Endothelial cell of umbilical vein (primary cell): ENCODE results near the gene ADCY5.

Source experiments
- EZH2 ChIP-seq: IDR thresholded peaks from 2 replicates; pipeline ENCODE4 v1.6.1; 2012; ENCODE audit warnings: borderline replicate concordance, low read depth, mild to moderate bottlenecking, moderate library complexity, low read length, inconsistent platforms; ENCODE audit not compliant: severe bottlenecking
- FOS ChIP-seq: IDR thresholded peaks from 2 replicates; pipeline ENCODE4 v1.6.1; 2011; ENCODE audit warnings: mild to moderate bottlenecking, low read length, moderate library complexity, borderline replicate concordance; ENCODE audit not compliant: insufficient read depth
- GATA2 ChIP-seq: IDR thresholded peaks from 2 replicates; pipeline ENCODE4 v1.7.0; 2011; ENCODE audit warnings: low read depth, mild to moderate bottlenecking, moderate library complexity, mixed read lengths, low read length; ENCODE audit not compliant: insufficient read length, insufficient read depth
- MAX ChIP-seq: IDR thresholded peaks from 2 replicates; pipeline ENCODE4 v1.6.1; 2011; ENCODE audit not compliant: insufficient read depth, insufficient read length
- POLR2A ChIP-seq: IDR thresholded peaks from 2 replicates; pipeline ENCODE4 v1.6.1; 2012; ENCODE audit warnings: low read depth, mild to moderate bottlenecking, control low read depth, low read length
- POLR2AphosphoS5 ChIP-seq: IDR thresholded peaks from 2 replicates; pipeline ENCODE4 v1.6.1; 2012; ENCODE audit warnings: low read depth, mild to moderate bottlenecking, control low read depth, low read length, moderate library complexity; ENCODE audit not compliant: insufficient read depth
- TF ChIP-seq, protein P1 (sequence below), 2 donors: IDR thresholded peaks; 1 replicate in 1 of 2; 2 replicates in 1 of 2; pipeline ENCODE4 v1.5.1; 2011; ENCODE audit warnings: low read length in 2 of 2, mild to moderate bottlenecking in 2 of 2, moderate library complexity in 2 of 2, control low read depth in 1 of 2, inconsistent platforms in 1 of 2, low read depth in 1 of 2; ENCODE audit not compliant: insufficient read depth in 1 of 2; ENCODE audit errors: extremely low read depth in 1 of 2

- TF ChIP-seq, protein P1, sequence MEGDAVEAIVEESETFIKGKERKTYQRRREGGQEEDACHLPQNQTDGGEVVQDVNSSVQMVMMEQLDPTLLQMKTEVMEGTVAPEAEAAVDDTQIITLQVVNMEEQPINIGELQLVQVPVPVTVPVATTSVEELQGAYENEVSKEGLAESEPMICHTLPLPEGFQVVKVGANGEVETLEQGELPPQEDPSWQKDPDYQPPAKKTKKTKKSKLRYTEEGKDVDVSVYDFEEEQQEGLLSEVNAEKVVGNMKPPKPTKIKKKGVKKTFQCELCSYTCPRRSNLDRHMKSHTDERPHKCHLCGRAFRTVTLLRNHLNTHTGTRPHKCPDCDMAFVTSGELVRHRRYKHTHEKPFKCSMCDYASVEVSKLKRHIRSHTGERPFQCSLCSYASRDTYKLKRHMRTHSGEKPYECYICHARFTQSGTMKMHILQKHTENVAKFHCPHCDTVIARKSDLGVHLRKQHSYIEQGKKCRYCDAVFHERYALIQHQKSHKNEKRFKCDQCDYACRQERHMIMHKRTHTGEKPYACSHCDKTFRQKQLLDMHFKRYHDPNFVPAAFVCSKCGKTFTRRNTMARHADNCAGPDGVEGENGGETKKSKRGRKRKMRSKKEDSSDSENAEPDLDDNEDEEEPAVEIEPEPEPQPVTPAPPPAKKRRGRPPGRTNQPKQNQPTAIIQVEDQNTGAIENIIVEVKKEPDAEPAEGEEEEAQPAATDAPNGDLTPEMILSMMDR (IDR thresholded peaks at IDR 0.05; ENCODE audit: extremely low read depth in 1 of 2, insufficient read depth in 1 of 2, low read depth in 1 of 2, low read length in 2 of 2): no peak
- TF ChIP-seq POLR2AphosphoS5: no peak
- no peak for TF ChIP-seq EZH2
- no peak for TF ChIP-seq POLR2A
- no peak for TF ChIP-seq FOS
- no peak for TF ChIP-seq MAX
- TF ChIP-seq GATA2: no peak
These were observed 9.4 kb upstream of the ADCY5 start for GRCh38 chr3:123458255-123458654.
